ENCODE results near the gene ZNF280D.

- TF ChIP-seq SP1 (IDR thresholded peaks at IDR 0.05) (no peak), TARDBP (IDR thresholded peaks at IDR 0.05) (no peak), FOXA1 (IDR thresholded peaks at IDR 0.05) (no peak), ZNF384 (IDR thresholded peaks at IDR 0.05) (no peak), BHLHE40 (IDR thresholded peaks at IDR 0.05; ENCODE audit: borderline replicate concordance) (no peak), SUZ12 (IDR thresholded peaks at IDR 0.05) (no peak), NFRKB (IDR thresholded peaks at IDR 0.05) (no peak), LEF1 (IDR thresholded peaks at IDR 0.05; ENCODE audit: borderline replicate concordance) (no peak), ELF4 (IDR thresholded peaks at IDR 0.05) (no peak), FOXM1 (IDR thresholded peaks at IDR 0.05; ENCODE audit: borderline replicate concordance) (no peak), PKNOX1 (IDR thresholded peaks at IDR 0.05) (no peak), CTBP1 (IDR thresholded peaks at IDR 0.05; ENCODE audit: borderline replicate concordance) (no peak)
Observed at GRCh38 chr15:56648311-56648710, 85.0 kb downstream of the ZNF280D start.
